GM12891 (cell line): Measurements from ENCODE around the gene DHX15.

Source experiments
- DNase-seq: peaks from one replicate; pipeline ENCODE4 v3.0.0; 2011; ENCODE audit warnings: low spot score; ENCODE audit not compliant: insufficient read length
- FAIRE-seq: peaks from 2 replicates; lab custom pipeline; 2011; peaks lifted over from hg19 to GRCh38; lab: Jason Lieb, UNC
- PAX5 ChIP-seq: IDR thresholded peaks from 2 replicates; pipeline ENCODE4 v1.6.1; 2011; ENCODE audit warnings: low read length, moderate library complexity, mild to moderate bottlenecking; ENCODE audit not compliant: insufficient read depth, severe bottlenecking
- POLR2A ChIP-seq: IDR thresholded peaks from 2 replicates; pipeline ENCODE4 v1.6.1; 2011; ENCODE audit warnings: low read depth, low read length, control low read depth
- POLR2AphosphoS5 ChIP-seq: IDR thresholded peaks from 2 replicates; pipeline ENCODE4 v1.6.1; 2011; ENCODE audit warnings: low read depth, low read length, control low read depth
- POU2F2 ChIP-seq: IDR thresholded peaks from 2 replicates; pipeline ENCODE4 v1.6.1; 2011; ENCODE audit warnings: low read depth, mild to moderate bottlenecking, control low read depth, low read length, moderate library complexity
- SPI1 ChIP-seq: IDR thresholded peaks from 2 replicates; pipeline ENCODE4 v1.6.1; 2011; ENCODE audit warnings: low read depth, low read length, control low read depth
- TAF1 ChIP-seq: IDR thresholded peaks from 2 replicates; pipeline ENCODE4 v1.6.1; 2011; ENCODE audit warnings: low read depth, low read length, control low read depth

DHX15 gene

GRCh38 chr4:24565054-24565453 lies 19.3 kb downstream of the DHX15 start:
- no peak for DNase-seq
- no peak for TF ChIP-seq POLR2AphosphoS5
- TF ChIP-seq SPI1, result no peak
- no peak for TF ChIP-seq POLR2A
- TF ChIP-seq PAX5, result no peak
- TF ChIP-seq POU2F2, result no peak
- TF ChIP-seq TAF1, result no peak
- no peak for FAIRE-seq

- no peak for DNase-seq
- FAIRE-seq, result no peak
- TF ChIP-seq POLR2AphosphoS5, result no peak
- TF ChIP-seq TAF1, result no peak
- no peak for TF ChIP-seq POU2F2
- no peak for TF ChIP-seq SPI1
- TF ChIP-seq POLR2A, result no peak
- no peak for TF ChIP-seq PAX5
Observed at GRCh38 chr4:24564488-24564887, 19.9 kb downstream of the DHX15 start.

- TF ChIP-seq POLR2AphosphoS5 (no peak), PAX5 (no peak), TAF1 (no peak), SPI1 (no peak), POLR2A (no peak), POU2F2 (no peak)
- peak; percentile 16 for FAIRE-seq
Observed at GRCh38 chr4:24561438-24562139, 22.8 kb downstream of the DHX15 start.

GRCh38 chr4:24560868-24561368 lies 23.4 kb downstream of the DHX15 start:
- no peak for FAIRE-seq
- TF ChIP-seq POLR2AphosphoS5, result no peak
- TF ChIP-seq TAF1, result no peak
- TF ChIP-seq PAX5, result no peak
- TF ChIP-seq SPI1, result no peak
- no peak for TF ChIP-seq POLR2A
- no peak for TF ChIP-seq POU2F2
- no peak for DNase-seq

More at GRCh38 chr4:24561438-24562139, 22.8 kb downstream of the DHX15 start:
- no peak for DNase-seq

GRCh38 chr4:24559889-24560288 lies 24.5 kb downstream of the DHX15 start:
- no peak for DNase-seq
- TF ChIP-seq PAX5, result no peak
- no peak for TF ChIP-seq TAF1
- no peak for TF ChIP-seq SPI1
- TF ChIP-seq POLR2A, result no peak
- no peak for TF ChIP-seq POU2F2
- TF ChIP-seq POLR2AphosphoS5, result no peak
- FAIRE-seq, result peak; percentile 74

GRCh38 chr4:24559032-24559821 lies 25.1 kb downstream of the DHX15 start:
- DNase-seq, result no peak
- TF ChIP-seq POU2F2 (no peak), TAF1 (no peak), POLR2A (no peak), PAX5 (no peak), POLR2AphosphoS5 (no peak)
- no peak for FAIRE-seq

GRCh38 chr4:24557026-24558025 lies 27.0 kb downstream of the DHX15 start:
- DNase-seq (no peak), FAIRE-seq (peak; percentile 78)
- TF ChIP-seq TAF1, result no peak
- no peak for TF ChIP-seq POU2F2
- TF ChIP-seq POLR2AphosphoS5, result no peak
- no peak for TF ChIP-seq POLR2A
- no peak for TF ChIP-seq SPI1
- no peak for TF ChIP-seq PAX5

GRCh38 chr4:24551492-24552289 lies 32.7 kb downstream of the DHX15 start:
- no peak for DNase-seq
- no peak for TF ChIP-seq POLR2A
- no peak for TF ChIP-seq PAX5
- TF ChIP-seq POLR2AphosphoS5, result no peak
- TF ChIP-seq SPI1, result no peak
- no peak for TF ChIP-seq POU2F2
- no peak for TF ChIP-seq TAF1
- FAIRE-seq, result no peak
